T-cell (primary cell): ENCODE measurements around the gene FGGY. TPM values are rescaled to one million over a fixed set of nuclear protein-coding genes. Genes with fewer than 3 reads are reported as not detected.

ENCODE experiments used
- ATAC-seq, 4 experiments: fragments of 200-7000 bp in 3 of 4; fragments of 150-1000 bp in 1 of 4; cut with Tn5 transposase; replicated peaks in 1 of 4; 1 replicate in 3 of 4; 2 replicates in 1 of 4; pipeline ENCODE4 v1.10.0; 2021; ENCODE audit warnings: moderate library complexity in 3 of 4, mild to moderate bottlenecking in 2 of 4, moderate number of reproducible peaks in 1 of 4
- CTCF ChIA-PET, 2 donors: fragments of 300-600 bp; sonication (Branson Sonifier 250); formaldehyde crosslinking; loops; one replicate each; lab custom pipeline; 2022; ENCODE audit warnings: antibody characterized with exemption in 2 of 2; lab: Charles Lee
- POLR2A ChIA-PET, 2 donors: fragments of 300-600 bp; sonication (Branson Sonifier 250); formaldehyde crosslinking; loops; one replicate each; lab custom pipeline; 2022; ENCODE audit warnings: antibody characterized with exemption in 2 of 2; lab: Charles Lee
- DNase-seq, 35 experiments: peaks; one replicate each; pipeline versions ENCODE4 v3.0.0 to v3.0.0-alpha.2; 2013 to 2023
- H3K27ac ChIP-seq: one replicate; pipeline ENCODE4 v1.5.1; 2013; ENCODE audit warnings: low read length
- H3K27me3 ChIP-seq, 2 experiments: replicated peaks in 1 of 2; 1 replicate in 1 of 2; 2 replicates in 1 of 2; pipeline versions ENCODE4 v1.6.1 to v1.7.0; 2013; ENCODE audit warnings: low read length in 1 of 2, mixed read lengths in 1 of 2; ENCODE audit not compliant: control insufficient read depth in 2 of 2, insufficient read depth in 2 of 2; ENCODE audit errors: extremely low read depth in 1 of 2
- H3K36me3 ChIP-seq, 2 donors: 1 replicate in 1 of 2; 2 replicates in 1 of 2; pipeline versions ENCODE4 v1.6.1 to v1.7.0; 2013; ENCODE audit warnings: low read length in 1 of 2; ENCODE audit not compliant: control insufficient read depth in 2 of 2, insufficient read depth in 1 of 2; ENCODE audit errors: extremely low read depth in 1 of 2
- H3K4me1 ChIP-seq, 2 experiments: 1 replicate in 1 of 2; 2 replicates in 1 of 2; pipeline versions ENCODE4 v1.6.1 to v1.7.0; 2013; ENCODE audit warnings: low read length in 2 of 2, mixed read lengths in 1 of 2; ENCODE audit not compliant: insufficient read depth in 2 of 2, control insufficient read depth in 1 of 2; ENCODE audit errors: extremely low read depth in 1 of 2
- H3K4me3 ChIP-seq, 2 donors: 1 replicate in 1 of 2; 2 replicates in 1 of 2; pipeline versions ENCODE4 v1.5.1 to v1.7.0; 2013; ENCODE audit warnings: mild to moderate bottlenecking in 2 of 2, low read length in 1 of 2, moderate library complexity in 1 of 2; ENCODE audit not compliant: control insufficient read depth in 1 of 2; ENCODE audit errors: extremely low read depth in 1 of 2
- H3K9me3 ChIP-seq: 2 replicates; pipeline ENCODE4 v1.7.0; 2013
- H3K27ac Mint-ChIP-seq, 2 donors: one replicate each; pipeline ENCODE4 v1.8.0; 2020 to 2021; ENCODE audit warnings: mild to moderate bottlenecking in 2 of 2, mixed read lengths in 2 of 2
- H3K27me3 Mint-ChIP-seq, 2 donors: one replicate each; pipeline ENCODE4 v1.8.0; 2021 to 2022; ENCODE audit warnings: mixed read lengths in 2 of 2
- H3K36me3 Mint-ChIP-seq: one replicate; pipeline ENCODE4 v1.8.0; 2021; ENCODE audit warnings: mixed read lengths
- H3K4me1 Mint-ChIP-seq, 3 donors: one replicate each; pipeline ENCODE4 v1.8.0; 2020 to 2022; ENCODE audit warnings: mixed read lengths in 3 of 3, mild to moderate bottlenecking in 1 of 3
- H3K4me3 Mint-ChIP-seq, 3 donors: one replicate each; pipeline ENCODE4 v1.8.0; 2020 to 2022; ENCODE audit warnings: mild to moderate bottlenecking in 3 of 3, mixed read lengths in 3 of 3, moderate library complexity in 3 of 3
- H3K9me3 Mint-ChIP-seq, 3 donors: one replicate each; pipeline ENCODE4 v1.8.0; 2020 to 2022; ENCODE audit warnings: mixed read lengths in 3 of 3
- WGBS: methylation state at CpG from one replicate; pipeline ENCODE4 v1.1.5; 2013; ENCODE audit warnings: missing lambda C conversion rate; ENCODE audit not compliant: insufficient coverage; 5-methylcytosine and 5-hydroxymethylcytosine counted together
- total RNA-seq, 35 experiments: library from RNA in 6 of 35; stranded (reverse) in 6 of 35; fragments of 120-200 nt in 1 of 35; gene quantifications; one replicate each; pipeline versions ENCODE4 v1.2.1 to v1.2.4 and lab custom pipeline; 2013 to 2026

The FGGY gene
- total RNA-seq, 5 donors from 2014 or later (not counting 1 experiment from before 2014, with no cell fraction given) = 7.8 to 21.7 (median 12.6) TPM

GRCh38 chr1:59308839-59309238, 11.9 kb downstream of the FGGY start:
- H3K4me3 ChIP-seq = no peak overlapping the region
- H3K27ac ChIP-seq = no peak overlapping the region
- ATAC-seq = no peak
- Mint-ChIP-seq H3K4me3 (no peak overlapping the region), H3K27me3 (no peaks in the 10 kb centered on the region), H3K36me3 (peaks cover 22% of the 10 kb centered on the region), H3K9me3 (peaks cover 10 to 23% (median 11%) of the 10 kb centered on the region in 3 donors), H3K4me1 (no peaks in the 10 kb centered on the region), H3K27ac (no peak overlapping the region)
- DNase-seq = no peak
- ChIA-PET POLR2A (no interaction called here), CTCF (no interaction called here)
- no peaks in the 10 kb centered on the region for H3K36me3 ChIP-seq
- no peaks in the 10 kb centered on the region for H3K4me1 ChIP-seq
- H3K9me3 ChIP-seq = peaks cover 5% of the 10 kb centered on the region
- H3K27me3 ChIP-seq = no peaks in the 10 kb centered on the region

GRCh38 chr1:59309392-59309791, 12.5 kb downstream of the FGGY start:
- Mint-ChIP-seq H3K27ac (no peak overlapping the region), H3K4me1 (no peaks in the 10 kb centered on the region), H3K9me3 (peaks cover 10 to 18% (median 11%) of the 10 kb centered on the region in 3 donors), H3K4me3 (no peak overlapping the region), H3K27me3 (no peaks in the 10 kb centered on the region), H3K36me3 (peaks cover 17% of the 10 kb centered on the region)
- 100% methylated on average over 3 of the region's 5 CpGs for WGBS
- Histone ChIP-seq H3K27ac (no peak overlapping the region), H3K36me3 (no peaks in the 10 kb centered on the region), H3K9me3 (peaks cover 5% of the 10 kb centered on the region), H3K4me3 (no peak overlapping the region), H3K27me3 (no peaks in the 10 kb centered on the region), H3K4me1 (no peaks in the 10 kb centered on the region)
- no peak for DNase-seq
- ChIA-PET CTCF (no interaction called here), POLR2A (no interaction called here)
- ATAC-seq = no peak

- H3K27me3 Mint-ChIP-seq = no peaks in the 10 kb centered on the region
- no peak overlapping the region for H3K27ac ChIP-seq
- peaks cover 0 to 1% (median 0%) of the 10 kb centered on the region in 3 donors for H3K4me1 Mint-ChIP-seq
- H3K36me3 ChIP-seq = no peaks in the 10 kb centered on the region
- ChIA-PET CTCF (no interaction called here), POLR2A (interaction anchor here in 1 of 2 donors (0.6 kb wide), 1 partner anchor 781 kb away, joined by 4 read pairs; no protein-coding TSS in a partner anchor)
- 100% methylated on average over 1 of the region's 5 CpGs for WGBS
- peaks cover 5% of the 10 kb centered on the region for H3K9me3 ChIP-seq
- H3K4me3 Mint-ChIP-seq = no peak overlapping the region
- no peaks in the 10 kb centered on the region for H3K27me3 ChIP-seq
- no peak for DNase-seq
- ATAC-seq = no peak
- no peak overlapping the region for H3K4me3 ChIP-seq
- peaks cover 6 to 12% (median 11%) of the 10 kb centered on the region in 3 donors for H3K9me3 Mint-ChIP-seq
- no peaks in the 10 kb centered on the region for H3K4me1 ChIP-seq
- peaks cover 12% of the 10 kb centered on the region for H3K36me3 Mint-ChIP-seq
- no peak overlapping the region for H3K27ac Mint-ChIP-seq
These were observed 13.1 kb downstream of the FGGY start for GRCh38 chr1:59309795-59310548.

GRCh38 chr1:59310549-59311250, 13.8 kb downstream of the FGGY start:
- Histone ChIP-seq H3K9me3 (peaks cover 2% of the 10 kb centered on the region), H3K4me1 (no peaks in the 10 kb centered on the region), H3K27me3 (no peaks in the 10 kb centered on the region), H3K36me3 (no peaks in the 10 kb centered on the region), H3K27ac (no peak overlapping the region), H3K4me3 (no peak overlapping the region)
- Mint-ChIP-seq H3K4me3 (no peak overlapping the region), H3K36me3 (peaks cover 9% of the 10 kb centered on the region), H3K27ac (no peak overlapping the region), H3K9me3 (peaks cover 2 to 9% (median 5%) of the 10 kb centered on the region in 3 donors), H3K4me1 (peaks cover 0 to 8% (median 3%) of the 10 kb centered on the region in 3 donors), H3K27me3 (no peaks in the 10 kb centered on the region)
- DNase-seq = no peak
- no peak for ATAC-seq
- CTCF ChIA-PET = no interaction called here
- POLR2A ChIA-PET = no interaction called here
- WGBS = 100% methylated on average over 3 of the region's 5 CpGs

GRCh38 chr1:59314776-59315528, 18.1 kb downstream of the FGGY start:
- ChIA-PET POLR2A (no interaction called here), CTCF (no interaction called here)
- WGBS = 100% methylated on average over 2 of the region's 2 CpGs
- H3K4me1 Mint-ChIP-seq = peaks cover 8 to 19% (median 14%) of the 10 kb centered on the region in 3 donors
- no peaks in the 10 kb centered on the region for H3K36me3 Mint-ChIP-seq
- no peak overlapping the region for H3K4me3 Mint-ChIP-seq
- Histone ChIP-seq H3K36me3 (no peaks in the 10 kb centered on the region), H3K4me3 (no peak overlapping the region), H3K27ac (no peak overlapping the region), H3K4me1 (peaks cover 0 to 5% of the 10 kb centered on the region in 2 experiments), H3K9me3 (no peaks in the 10 kb centered on the region), H3K27me3 (no peaks in the 10 kb centered on the region)
- DNase-seq (no peak), ATAC-seq (no peak)
- H3K27ac Mint-ChIP-seq = no peak overlapping the region
- no peaks in the 10 kb centered on the region for H3K27me3 Mint-ChIP-seq
- H3K9me3 Mint-ChIP-seq = peaks cover 0 to 5% (median 0%) of the 10 kb centered on the region in 3 donors
